Activated CD4-positive, alpha-beta T cell treated with anti-CD3 and anti-CD28 coated beads for 48 hours (primary cell): ENCODE measurements around the gene SPATA6.
"Not testable (repeated sequence)": the region's sequence is repeated elsewhere in the genome, so short reads cannot be mapped to it uniquely, and the experiment has no call there.

ENCODE experiments used
- DNase-seq: peaks from one replicate; pipeline ENCODE4 v3.0.0-alpha.2; 2020

The SPATA6 gene

DNA sequence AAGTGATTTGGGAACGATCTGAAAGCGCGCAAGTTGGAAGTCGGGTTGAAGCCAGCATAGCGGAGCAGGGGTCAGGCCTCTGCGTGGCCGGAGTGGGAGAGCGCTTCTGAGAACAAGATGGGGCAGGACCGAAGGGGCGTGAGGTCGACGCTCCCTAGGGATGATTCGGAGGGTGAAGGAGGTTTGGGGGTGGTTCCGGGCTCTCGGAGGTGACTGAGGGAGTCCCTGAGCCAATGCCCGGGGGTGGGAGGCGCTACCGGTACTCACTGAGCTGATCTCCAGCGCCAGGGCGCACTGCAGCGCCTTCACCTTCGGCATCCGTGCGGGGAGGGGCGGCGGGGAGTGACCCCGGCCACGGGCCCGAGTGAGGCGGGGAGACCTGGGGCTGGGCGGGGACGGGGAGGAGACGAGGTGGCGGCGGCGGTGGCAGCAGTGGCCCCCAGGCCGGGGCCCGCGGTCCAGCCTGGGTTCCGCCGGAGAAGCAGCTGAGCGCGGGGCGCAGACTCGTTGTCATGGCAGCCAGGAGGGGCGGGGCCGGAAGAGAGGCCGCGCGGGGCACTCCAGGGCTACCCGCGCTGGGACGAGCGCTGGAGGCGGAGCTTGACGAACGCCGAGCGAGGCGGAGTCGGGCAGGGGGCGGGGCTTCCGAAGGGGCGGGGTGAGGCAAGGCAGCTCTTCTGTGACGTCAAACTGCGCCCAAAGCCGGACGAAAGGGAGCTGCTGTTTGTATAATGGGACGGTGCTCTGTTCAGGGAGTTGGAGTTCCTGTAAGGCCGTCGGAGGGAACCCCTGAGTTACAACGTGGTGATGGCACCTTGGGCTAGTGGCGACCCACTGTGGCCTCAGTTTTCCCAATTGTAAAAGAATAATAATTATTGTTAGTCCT, at the start of gene SPATA6:
Gene SPATA6, minus strand, starts transcription at position 514 of the 886 bp plus-strand sequence. Its CDS starts 196 bp downstream, at position 318.
- peak; percentile 97 for DNase-seq

DNA sequence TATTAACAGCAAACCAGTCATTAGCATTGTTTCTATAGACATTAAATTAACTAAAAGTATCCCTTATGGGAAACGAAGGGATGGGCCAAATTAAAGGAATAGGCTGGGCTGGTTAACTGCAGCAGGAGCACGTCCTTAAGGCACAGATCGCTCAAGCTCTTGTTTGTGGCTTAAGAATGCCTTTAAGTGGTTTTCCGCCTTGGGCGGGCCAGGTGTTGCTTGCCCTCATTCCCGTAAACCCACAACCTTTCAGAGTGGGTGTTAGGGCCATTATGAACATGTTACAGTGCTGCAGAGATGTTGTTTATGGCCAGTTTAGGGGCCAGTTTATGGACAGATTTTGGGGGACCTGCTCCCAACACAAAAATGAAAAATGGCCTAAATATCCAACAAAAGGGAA, 47.9 kb upstream of the SPATA6 start:
- not testable (repeated sequence) for DNase-seq

DNA sequence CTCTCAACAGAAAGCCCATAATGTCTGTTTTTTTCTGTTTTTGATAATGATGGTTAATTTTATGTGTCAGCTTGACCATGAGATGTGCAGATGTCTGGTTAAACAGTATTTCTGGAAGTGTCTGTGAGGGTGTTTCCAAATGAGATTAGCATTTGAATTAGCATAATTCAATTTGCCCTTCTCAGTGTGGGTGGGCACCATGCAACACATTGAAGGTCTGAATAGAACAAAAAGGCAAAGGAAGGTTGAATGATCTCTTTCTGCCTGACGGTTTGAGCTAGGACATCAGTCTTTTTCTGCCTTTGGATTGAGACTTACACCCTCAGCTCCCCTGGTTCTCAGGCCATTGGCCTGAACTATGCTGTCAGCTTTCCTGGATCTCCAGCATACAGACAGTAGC, 34.9 kb upstream of the SPATA6 start:
- DNase-seq, result no peak

DNA sequence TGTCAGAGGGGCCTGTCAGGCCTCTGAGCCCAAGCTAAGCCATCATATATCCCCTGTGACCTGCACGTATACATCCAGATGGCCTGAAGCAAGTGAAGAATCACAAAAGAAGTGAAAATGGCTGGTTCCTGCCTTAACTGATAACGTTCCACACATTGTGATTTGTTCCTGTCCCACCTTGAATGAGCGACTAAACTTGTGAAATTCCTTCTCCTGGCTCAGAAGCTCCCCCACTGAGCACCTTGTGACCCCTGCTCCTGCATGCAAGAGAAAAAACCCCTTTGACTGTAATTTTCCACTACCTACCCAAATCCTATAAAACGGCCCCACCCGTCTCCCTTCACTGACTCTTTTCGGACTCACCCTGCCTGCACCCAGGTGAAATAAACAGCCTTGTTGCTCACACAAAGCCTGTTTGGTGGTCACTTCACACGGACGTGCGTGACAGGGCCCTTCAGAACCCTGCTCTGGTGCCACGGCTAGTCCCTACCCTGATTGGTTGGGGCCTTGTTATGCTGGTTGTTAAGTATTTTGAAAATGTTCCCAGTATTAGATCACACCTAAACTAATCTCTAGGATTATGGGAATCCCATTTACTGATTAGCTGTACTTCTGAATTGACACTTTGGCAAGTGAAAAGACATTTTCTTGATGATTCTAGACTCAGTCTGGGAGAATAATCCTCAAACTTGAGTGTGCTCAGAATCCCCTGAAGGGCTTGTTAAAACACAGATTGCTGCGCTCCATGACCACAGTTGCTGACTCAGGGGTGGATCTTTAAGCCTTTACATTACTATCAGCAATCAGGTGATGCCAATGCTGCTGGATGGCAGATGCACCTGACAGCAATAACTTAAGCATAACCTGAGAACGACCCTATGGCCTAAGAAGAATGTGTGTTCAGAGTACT, 28.8 kb upstream of the SPATA6 start:
- no peak for DNase-seq

DNA sequence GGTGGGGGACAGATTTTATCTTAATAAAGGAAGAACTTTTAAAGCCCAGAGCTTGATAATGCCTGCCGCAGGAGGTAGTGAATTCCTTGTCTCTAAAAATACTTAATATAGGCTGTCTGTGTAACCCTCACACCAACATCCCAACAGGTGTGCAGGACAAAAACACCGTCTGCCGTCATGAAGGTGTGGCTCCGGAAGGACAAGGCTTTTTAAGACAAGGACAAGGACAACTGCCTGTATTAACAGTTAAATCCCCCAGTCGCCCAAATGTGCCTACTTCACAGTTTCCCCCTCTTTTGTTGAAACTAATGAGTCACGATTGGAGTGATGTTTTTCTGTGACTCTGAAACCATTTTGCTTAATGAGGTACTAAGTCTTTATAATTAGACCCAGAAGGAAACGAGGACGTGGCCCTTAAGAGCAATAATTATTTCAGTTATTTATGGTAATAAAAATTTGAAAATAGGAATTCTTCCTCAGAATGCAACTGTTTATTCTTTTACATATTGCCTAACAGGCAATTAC, 27.3 kb upstream of the SPATA6 start:
- no peak for DNase-seq

DNA sequence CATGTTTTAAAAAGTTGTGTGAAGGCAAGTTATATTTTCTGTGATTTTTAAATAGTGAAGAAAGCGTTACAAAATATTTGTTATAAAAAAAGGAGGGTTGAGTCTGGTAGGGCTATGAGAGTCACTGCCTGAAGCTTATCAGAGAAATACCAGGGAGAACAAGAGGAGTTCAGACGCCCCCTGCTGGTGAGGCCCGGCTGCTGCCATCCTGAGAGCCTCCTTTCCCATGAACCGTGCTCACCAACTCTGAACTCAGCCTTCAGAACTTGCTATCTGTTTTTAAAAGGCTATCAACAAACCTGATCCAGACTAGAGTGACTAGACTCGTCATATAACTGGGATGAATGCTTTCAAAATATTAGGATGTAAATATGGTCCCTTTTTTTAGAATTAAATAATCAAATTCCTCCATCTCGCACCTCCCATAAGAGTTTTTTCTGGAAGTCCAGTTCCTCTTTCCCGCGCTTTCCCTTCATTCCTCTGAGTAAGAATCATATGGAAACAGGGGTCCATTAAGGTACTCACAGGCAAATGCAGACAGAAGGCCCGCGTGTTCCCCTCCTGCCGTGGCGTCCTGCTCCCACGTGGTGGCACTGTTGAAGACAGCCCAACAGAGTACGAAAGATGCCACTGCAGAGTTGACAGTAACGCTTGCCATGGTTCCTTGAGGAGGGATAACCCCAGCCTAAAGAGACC, 26.2 kb upstream of the SPATA6 start:
- peak; percentile 85 for DNase-seq

DNA sequence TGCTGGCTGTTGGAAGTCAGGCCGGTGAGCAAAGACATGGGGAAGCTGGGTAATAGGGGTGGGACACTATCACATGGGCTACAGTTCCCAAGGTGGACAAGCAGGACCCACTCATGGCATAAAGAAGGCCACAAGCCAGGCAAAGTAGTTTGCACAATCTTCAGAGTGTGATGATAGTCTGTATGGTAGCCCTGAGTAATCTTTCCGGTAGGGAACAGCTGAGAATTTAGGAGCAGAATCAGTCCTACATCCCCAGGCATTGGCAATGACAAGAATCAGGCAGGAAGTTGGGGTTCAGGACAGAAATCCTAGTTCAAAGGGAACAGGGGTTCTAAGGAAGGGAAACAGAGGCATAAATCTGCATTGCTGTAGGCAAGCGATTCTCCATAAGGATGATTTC, 23.9 kb upstream of the SPATA6 start:
- no peak for DNase-seq

DNA sequence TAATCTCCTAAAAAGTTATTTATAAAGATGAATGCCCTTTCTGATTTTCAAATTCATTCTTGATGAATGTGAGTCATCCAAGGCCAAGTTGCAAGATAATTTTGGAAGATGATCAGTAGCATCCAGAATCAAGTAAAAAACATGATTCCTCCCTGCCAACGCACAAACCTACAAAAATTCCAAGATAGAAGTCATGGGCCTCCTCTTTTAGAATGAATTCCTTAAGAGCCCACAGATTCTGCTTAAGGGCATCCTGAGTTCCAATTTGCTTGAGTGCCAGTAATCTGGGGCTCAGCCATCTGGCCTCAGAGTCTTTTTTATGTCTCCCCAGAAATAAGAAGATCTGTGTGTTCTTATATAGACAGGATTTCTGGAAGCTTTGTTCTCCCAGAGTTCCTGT, 23.2 kb upstream of the SPATA6 start:
- no peak for DNase-seq

DNA sequence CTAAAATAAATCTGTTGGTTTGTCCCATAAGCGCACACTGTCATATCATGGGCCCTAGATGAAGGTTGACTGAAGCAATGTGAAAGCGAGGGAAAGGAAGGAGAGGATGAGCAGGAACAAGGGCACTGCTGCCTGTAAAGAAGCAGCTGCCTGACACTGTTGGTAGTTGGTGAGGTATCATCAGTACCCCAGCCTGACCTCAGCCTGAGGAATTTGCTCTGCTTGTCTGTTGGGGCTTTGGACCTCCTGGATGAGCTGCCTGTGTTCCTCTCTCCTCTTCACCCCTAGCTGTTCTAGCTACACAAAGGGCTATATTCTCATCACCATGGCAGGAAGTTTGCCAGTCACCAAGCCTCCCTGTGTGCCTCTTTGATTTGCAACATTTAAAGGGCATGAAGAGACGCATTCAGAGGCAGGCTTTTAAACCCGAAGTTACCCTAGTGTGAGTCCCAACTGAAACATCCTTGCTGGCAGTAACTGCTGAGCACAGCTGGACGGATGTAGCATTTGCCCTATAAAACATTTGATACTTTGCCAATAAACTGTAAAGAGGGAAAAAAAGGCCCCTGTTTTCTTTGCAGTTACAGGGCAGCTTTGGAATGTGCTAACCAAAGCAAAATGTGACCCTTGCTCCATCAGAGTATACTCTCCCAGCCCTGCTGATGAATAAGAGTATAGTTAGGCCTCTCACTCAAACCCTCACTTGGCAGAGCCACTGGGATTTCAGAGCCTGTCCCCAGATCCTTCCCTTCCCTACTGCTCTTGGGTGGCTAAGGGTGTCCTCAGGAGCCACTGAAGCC, 22.2 kb upstream of the SPATA6 start:
- no peak for DNase-seq

DNA sequence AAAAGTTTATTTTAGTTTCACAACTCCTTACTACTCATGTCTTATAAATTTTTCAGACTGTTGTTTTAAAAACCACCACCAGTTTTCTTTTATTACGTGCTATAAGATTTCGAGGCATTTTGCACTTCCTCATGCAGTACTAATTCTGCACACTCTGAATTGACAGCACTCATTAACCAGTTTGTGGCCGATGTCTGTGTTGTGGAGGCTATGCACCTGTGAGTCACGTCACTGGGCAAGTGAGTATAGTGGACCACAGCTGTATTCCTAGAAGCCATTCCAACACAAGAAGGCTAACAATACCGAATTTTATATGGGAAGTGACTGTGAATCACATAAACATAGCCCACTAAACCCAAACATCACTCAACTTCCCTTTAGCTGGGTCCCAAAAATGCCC, 21.0 kb upstream of the SPATA6 start:
- no peak for DNase-seq

DNA sequence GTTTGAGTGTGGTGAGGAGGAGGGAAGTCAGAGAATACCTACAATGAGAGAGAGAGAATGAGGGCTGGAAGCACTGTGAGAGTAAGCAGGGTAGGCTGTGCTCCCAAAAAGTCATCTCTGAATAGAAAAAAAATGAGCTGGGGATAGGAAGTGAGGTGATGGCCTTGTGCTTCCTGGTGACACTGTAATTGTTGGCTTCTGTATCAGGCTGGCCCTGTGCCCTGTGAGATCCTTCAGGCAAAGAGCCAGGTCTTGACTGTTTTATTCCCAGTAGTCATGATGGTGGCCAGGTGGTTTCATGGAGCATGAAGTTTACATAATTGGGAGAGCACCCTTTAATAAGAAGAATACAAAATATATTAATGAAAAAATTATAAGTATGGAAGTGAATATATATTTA, 20.4 kb upstream of the SPATA6 start:
- DNase-seq, result no peak

DNA sequence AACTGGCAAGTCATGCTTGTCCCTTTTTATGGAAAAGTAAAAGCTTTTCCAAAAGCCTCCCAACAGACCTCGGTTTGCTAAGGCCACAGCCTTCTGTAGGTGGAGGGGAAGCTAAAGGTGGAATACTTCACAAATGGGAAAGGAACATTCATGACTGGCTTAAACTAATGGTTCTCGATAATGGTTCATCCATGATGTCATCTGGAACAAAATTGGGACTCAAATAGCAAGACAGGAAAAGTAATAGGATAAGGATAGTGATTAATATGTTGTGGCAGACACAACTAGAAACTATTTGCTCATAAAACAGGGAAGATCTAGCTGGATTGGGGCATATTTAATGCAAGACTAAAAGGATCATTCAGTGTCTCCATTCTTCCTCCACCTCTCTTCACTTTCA, 16.7 kb upstream of the SPATA6 start:
- DNase-seq, result no peak

DNA sequence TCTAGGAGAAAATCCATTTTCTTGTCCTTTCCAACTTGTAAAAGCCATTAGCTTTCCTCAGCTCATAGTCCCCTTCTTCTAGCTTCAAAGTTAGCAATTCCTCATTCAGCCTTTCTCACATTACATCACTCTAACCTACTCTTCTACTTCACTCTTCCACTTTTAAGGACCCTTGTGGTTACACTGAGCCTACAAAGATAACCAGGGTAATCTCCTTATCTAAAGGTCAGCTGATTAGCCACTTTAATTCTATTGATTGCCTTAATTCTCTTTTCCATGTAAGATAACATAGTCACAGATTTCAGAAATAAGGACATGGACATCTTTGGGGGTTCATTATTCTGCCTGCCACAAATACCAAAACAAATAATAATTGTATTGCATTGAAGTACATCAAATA, 8.5 kb upstream of the SPATA6 start:
- DNase-seq, result no peak

DNA sequence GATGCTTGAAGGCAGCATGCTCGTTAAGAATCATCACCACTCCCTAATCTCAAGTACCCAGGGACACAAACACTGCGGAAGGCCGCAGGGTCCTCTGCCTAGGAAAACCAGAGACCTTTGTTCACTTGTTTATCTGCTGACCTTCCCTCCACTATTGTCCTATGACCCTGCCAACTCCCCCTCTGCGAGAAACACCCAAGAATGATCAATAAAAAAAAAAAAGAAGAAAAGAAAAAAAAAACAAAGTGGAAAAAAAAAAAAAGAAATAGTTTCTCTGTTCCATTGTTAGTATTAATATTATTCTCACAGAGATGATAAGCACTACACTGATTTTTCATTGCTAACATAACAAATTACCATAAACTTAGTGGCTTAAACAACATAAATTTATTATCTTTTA, 8.0 kb upstream of the SPATA6 start:
- DNase-seq, result not testable (repeated sequence)

DNA sequence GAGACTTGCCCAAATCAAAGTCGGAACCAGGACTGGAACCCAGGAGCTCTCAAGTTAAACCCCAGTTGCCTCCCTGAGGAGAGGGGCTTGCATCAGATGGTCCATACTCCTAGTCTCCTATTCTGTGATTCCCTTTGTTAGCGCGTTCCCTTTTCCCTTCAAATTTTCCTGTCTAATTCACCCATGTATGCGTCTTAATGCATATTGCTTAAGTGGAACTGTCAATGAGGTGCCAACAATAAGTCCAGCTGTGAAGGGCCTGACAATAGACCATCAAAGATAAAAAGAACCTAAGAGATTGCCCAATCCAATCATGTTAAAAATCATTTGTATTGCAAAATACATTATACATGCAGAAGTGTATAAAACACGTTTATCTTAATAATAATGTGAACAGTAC, 634 bp upstream of the SPATA6 start:
- DNase-seq, result no peak

DNA sequence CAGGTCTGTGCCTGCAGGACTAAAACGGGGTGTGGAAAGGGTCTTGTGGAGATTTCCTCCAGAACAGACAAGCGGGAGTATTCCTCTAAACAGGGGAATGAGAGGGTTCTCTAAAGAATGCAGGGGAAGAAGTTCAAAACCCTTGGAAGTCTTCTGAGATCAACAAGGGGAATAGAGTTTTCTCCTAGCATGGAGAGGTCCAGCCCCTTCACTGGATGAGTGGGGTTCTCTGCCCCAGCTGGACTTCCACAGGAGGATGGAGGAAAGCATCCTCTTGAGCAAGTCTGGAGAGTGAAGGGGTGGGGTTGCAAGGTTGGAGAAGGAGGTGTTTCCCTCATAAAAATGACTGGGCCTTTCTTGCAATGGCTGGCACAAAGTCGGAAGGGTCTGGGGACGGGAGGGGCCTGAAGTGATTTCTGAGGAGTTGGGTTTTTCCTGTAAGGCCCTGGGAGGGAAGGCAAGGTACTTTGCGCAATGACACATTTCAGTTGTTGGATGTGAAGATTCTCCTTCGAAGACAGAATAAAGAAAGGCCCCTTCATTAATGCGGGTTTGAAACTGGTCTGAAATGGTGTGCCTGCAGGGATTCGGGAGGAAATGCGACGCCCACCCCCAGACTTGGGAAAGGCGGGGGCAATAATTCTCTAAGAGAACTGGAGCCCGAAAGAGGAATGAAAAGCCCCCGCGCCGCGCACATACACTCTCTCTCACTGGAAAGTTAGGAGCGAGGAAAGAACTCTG, 884 bp downstream of the SPATA6 start:
- DNase-seq, result no peak

DNA sequence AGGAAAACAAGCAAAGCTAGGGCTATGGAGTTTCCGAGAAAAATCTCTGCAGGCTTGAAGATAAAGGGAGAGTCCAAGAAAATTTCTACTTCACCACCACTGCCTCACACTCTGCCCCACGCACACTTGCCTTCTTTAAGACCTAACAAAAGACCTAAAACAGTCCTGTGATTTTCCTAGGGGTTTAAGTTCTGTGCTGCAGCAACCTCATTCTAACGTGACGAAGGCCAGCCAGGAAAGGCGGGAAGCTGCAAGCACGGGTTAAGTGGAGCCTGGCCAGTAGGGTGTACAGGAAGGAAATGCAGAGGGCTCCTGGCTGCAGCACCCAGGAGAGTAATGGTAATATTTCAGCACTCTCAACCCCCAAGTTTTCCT, 1.5 kb downstream of the SPATA6 start:
- DNase-seq, result no peak

DNA sequence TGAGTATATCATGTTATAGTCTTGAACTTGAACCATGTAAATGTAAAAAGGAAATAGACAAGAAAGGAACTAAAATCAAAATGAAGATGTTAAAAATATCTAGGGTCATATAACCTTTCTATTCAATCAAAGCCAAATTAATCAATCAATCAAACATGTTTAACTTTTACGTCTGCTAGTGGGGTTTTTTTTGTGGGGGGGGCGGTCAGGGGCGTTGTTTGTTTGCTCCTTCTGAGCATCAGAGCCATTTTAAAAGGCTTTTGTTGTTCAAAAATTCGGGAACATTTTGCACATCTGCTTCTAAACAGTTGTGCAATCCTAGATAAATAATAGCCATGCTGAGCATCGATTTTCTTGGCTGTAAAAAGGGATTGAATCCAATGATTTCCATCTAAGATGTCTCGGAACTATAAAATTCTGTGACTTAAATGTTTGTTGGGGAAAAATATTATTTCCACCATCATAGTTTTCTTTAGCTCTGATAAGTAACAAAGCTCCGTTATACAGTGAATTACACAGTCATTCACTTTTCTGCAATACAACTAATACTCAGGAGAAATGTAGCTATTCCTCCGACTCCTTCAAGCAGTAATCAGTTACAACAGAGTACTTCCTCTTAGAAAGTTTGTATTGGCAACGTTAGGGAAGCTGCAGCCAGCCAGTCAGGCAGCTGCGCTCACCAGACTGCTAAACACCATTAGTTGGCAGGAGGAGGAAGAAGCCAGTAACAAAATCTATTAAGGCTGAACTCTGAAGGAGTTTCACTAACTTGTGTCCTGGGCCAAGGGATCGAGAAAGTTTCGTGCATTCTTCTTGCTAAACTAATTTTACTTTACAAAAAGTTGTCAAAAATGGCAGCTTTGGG, 2.2 kb downstream of the SPATA6 start:
- no peak for DNase-seq

DNA sequence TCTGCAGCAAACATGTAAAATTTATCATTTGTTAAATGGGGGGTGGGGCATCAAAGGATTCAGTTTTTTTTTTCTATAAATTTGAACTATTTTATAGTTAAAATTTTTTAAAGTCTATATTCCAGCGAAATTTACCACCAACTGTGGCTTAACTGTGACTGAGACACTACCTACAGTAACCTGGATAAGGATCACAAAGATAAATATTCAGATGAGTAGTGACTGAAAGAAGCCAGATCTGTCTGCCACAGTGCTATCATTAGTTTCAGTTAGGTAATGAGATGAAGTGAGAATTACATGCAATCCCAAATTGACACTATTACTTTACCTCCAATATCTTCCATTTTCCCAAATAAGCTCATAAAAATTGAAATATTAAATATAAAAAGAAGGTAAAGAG, 5.4 kb downstream of the SPATA6 start:
- no peak for DNase-seq

DNA sequence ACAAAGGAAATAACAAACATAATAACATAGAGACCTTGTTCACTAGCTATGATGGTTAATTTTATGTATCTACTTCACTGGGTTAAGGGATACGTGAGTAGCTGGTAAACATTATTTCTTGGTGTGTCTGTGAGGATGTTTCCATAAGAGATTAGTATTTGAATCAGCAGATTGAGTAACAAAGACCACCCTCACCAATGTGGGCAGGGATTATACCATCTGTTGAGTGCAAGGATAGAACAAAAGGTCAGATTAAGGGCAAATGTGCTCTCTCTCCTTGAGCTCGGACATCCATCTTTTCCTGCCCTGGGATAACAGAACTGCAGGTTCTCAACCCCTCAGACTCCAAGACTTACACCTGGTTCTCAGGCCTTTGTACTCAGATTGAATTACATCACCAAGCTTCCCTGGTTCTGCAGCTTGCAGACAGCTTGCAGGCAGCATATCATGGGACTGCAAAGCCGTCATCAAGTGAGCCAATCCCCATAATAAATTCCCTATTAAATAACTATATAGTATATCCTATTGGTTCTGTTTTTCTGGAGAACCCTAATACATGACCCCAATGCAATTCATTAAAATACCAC, 9.2 kb downstream of the SPATA6 start:
- no peak for DNase-seq
